ENCODE measurements around the gene CEP164.
A peak's percentile ranks its signal among the peaks of the same experiment; 100 is the strongest.
"Not testable (repeated sequence)": the region's sequence is repeated elsewhere in the genome, so short reads cannot be mapped to it uniquely, and the experiment has no call there.

The CEP164 gene

DNA sequence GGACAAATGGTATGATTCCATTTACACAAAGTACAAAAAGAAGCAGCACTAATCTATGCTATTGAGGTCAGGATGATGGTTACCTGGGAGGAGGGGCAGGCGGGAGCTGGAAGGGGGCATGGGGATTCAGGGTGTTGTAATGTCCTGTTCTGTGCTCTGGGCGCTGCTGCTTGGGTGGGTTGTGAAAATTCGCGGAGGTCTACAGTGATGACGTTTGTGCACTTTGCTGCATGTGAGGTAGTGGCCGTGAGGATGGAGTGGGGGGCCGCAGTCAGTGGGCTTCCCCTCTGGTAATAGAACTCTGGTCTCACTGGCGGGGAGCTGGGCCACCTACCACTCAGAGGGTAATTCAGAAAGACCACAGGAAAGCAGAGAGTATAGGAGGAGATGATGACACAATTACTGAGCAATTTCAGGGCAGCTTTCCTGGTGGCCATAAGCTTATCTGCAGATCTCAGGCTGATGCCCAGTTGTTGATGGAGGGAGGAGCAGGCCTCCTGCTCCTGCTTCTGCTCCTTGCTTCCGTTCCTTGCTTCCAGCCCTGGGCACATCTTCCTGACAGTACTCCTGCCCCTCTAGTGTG is 121.5 kb downstream of the CEP164 start:
- DNase-seq (ENCODE audit: low spot score) = no peak
- peaks cover 4% of the 10 kb centered on the region for H3K27me3 Mint-ChIP-seq (ENCODE audit: low read depth)
- H3K36me3 Mint-ChIP-seq (ENCODE audit: low read depth) = no peaks in the 10 kb centered on the region
- no peak overlapping the region for H3K4me3 Mint-ChIP-seq
- peaks cover 4% of the 10 kb centered on the region for H3K9me3 Mint-ChIP-seq
- H3K4me1 Mint-ChIP-seq (ENCODE audit: low read depth) = no peaks in the 10 kb centered on the region
- no peak overlapping the region for H3K27ac Mint-ChIP-seq

DNA sequence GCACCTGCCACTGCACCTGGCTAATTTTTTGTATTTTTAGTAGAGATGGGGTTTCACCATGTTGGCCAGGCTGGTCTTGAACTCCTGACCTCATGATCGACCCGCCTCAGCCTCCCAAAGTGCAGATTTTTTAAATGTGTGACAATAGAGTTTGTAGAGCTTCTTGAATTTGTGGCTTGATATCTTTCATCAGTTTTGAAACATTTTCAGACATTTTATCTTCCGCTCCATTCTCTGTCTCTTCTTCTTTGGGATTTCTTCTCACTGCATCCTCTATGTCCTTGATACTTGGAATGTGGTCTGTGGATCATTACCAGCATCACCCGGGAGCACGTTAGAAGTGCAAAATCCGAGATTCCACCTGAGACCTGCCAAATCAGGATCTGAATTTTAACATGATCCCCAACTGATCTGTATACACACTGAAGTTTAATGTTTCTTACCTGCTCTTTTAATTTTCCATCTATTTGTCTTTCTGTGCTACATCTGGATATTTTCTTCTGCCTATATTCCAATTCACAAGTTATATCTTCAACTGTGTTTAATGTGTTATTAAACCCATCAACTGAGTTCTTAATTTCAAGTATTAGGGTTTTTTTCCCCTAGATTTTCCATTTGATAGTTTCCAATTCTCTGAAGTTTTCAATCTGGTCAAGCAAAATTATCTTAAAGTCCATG is 126.4 kb downstream of the CEP164 start:
- Mint-ChIP-seq H3K27ac (no peak overlapping the region), H3K36me3 (ENCODE audit: low read depth) (no peaks in the 10 kb centered on the region), H3K27me3 (ENCODE audit: low read depth) (no peaks in the 10 kb centered on the region), H3K9me3 (peaks cover 8% of the 10 kb centered on the region), H3K4me1 (ENCODE audit: low read depth) (no peaks in the 10 kb centered on the region), H3K4me3 (no peak overlapping the region)
- no peak for DNase-seq (ENCODE audit: low spot score)

DNA sequence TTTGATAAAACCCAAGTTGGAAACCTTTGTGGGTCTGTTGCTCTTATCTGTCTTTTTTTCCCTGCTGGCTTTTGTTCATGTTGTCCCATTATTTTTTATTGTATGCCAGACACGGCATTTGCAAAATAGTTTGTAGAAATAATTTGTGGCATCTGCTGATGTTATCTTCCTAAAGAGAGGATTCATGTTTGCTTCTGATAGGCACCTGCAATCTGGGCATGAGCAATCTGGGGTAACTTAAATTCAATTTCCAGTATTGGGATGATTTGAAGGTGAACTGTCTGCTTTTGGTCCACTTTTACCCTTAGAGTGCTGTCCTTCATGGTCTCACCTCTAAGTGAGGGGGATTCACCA is 126.9 kb downstream of the CEP164 start:
- Mint-ChIP-seq H3K27ac (no peak overlapping the region), H3K27me3 (ENCODE audit: low read depth) (no peaks in the 10 kb centered on the region)

DNA sequence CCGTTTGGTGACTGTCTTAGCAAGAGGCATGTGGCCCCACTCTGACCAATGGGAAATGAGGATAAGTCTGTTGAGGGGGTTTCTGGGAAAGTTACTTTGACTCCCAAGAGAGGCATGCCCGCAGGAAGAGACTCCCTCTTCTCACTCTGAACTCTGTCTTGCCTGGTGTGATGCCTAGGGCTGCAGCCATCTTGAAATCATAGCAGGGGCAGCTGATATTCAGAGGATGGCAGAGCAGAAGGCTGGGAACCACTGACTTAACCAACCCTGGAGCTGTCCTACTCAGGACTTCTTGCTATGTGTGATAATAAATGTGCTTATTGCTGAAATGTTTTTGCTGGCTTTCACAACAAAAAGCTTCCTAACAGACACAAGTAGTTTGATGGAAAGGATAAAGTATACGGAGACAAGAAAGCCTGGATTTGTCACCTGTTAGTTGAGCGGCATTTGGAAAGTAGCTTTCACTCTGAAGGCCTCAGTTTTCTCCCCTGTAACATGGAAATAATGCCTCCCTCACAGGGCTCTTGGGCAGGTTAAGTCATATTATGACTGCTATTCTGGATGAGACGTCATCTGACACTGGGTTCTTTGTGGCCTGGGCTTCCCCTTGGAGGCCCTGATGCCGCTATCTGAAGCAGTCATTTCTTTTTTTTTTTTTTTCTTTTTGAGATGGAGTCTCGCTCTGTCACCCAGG is 128.5 kb downstream of the CEP164 start:
- no peak overlapping the region for H3K4me3 Mint-ChIP-seq
- H3K27me3 Mint-ChIP-seq (ENCODE audit: low read depth) = no peaks in the 10 kb centered on the region
- peak; percentile 29 for DNase-seq (ENCODE audit: low spot score)
- peaks cover 8% of the 10 kb centered on the region for H3K9me3 Mint-ChIP-seq
- H3K36me3 Mint-ChIP-seq (ENCODE audit: low read depth) = no peaks in the 10 kb centered on the region
- no peak overlapping the region for H3K27ac Mint-ChIP-seq
- H3K4me1 Mint-ChIP-seq (ENCODE audit: low read depth) = no peaks in the 10 kb centered on the region

More for the DNA sequence above, 126.9 kb downstream of the CEP164 start:
- H3K36me3 Mint-ChIP-seq (ENCODE audit: low read depth) = no peaks in the 10 kb centered on the region
- H3K9me3 Mint-ChIP-seq = peaks cover 8% of the 10 kb centered on the region
- no peak for DNase-seq (ENCODE audit: low spot score)
- no peaks in the 10 kb centered on the region for H3K4me1 Mint-ChIP-seq (ENCODE audit: low read depth)
- no peak overlapping the region for H3K4me3 Mint-ChIP-seq

DNA sequence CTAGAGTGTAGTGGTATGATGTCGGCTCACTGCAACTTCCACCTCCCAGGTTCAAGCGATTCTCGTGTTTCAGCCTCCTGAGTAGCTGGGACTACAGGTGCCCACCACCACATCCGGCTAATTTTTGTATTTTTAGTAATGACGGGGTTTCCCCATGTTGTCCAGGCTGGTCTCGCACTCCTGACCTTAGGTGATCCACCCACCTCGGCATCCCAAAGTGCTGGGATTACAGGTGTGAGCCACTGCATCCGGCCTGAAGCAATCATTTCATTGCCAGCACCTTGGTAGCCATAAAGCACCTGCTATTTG is 129.0 kb downstream of the CEP164 start:
- H3K4me1 Mint-ChIP-seq (ENCODE audit: low read depth); H3K27me3 Mint-ChIP-seq (ENCODE audit: low read depth); H3K27ac Mint-ChIP-seq; DNase-seq (ENCODE audit: low spot score); H3K4me3 Mint-ChIP-seq; H3K36me3 Mint-ChIP-seq (ENCODE audit: low read depth); H3K9me3 Mint-ChIP-seq: not testable (repeated sequence)

DNA sequence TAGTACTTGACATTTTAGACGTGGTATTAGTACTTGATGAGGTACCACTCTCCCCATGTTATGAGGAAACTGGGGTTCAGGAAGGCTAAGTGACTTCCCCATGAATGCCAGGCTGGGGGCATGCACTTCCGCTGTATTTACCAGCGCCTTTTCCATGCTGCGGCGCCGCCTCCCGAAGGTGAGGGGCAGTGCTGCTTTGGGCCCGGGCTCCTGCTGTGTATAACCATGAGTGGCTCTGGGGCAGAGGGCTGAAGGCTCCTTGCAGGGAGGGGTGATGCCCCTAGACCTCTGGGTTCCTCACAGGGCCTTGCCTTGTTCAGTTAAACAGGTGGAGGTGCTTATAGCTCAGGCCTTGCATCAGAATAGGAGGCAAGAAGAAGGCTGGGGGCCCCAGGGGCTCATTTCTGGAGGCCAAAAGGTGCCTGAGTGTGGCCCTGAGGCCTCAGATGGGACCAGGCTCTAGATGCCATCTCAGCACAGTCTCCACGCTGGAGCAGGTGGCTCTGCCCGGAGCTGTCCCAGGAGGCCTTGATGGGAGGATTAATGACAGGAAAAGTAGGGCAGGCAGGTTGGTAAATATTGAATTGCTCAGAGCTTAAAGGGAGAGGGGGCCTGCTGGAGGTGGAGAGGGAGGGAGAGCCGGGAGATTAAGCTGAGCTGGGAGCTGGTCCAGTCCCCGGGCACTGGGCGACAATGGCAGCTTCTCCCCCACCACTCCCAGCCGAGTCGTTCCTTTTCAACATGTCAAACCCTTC is 129.6 kb downstream of the CEP164 start:
- Mint-ChIP-seq H3K4me1 (ENCODE audit: low read depth) (no peaks in the 10 kb centered on the region), H3K27ac (no peak overlapping the region), H3K4me3 (no peak overlapping the region), H3K9me3 (peaks cover 8% of the 10 kb centered on the region), H3K27me3 (ENCODE audit: low read depth) (no peaks in the 10 kb centered on the region), H3K36me3 (ENCODE audit: low read depth) (no peaks in the 10 kb centered on the region)
- no peak for DNase-seq (ENCODE audit: low spot score)

DNA sequence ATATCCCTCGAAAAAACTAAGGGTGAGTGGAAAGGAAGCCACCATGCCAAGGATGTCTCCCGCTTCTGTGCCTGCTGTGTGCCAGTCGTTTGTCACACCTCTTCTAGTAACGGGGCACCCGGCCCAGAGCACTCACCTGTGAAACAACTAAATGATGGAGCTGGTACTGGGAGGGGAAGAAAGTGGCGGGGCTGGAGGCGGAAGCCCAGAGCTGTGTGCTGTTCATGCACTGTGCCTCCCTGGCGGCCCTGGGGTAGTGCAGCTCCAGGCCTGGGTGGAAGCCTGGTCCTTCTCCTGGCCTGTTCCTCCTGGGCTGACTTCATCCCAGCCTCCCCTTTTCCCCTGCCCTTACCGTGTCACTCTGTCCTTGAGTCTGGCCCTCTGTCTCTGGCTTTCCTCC is 130.2 kb downstream of the CEP164 start:
- Mint-ChIP-seq H3K27ac (no peak overlapping the region), H3K36me3 (ENCODE audit: low read depth) (no peaks in the 10 kb centered on the region), H3K4me3 (no peak overlapping the region), H3K4me1 (ENCODE audit: low read depth) (no peaks in the 10 kb centered on the region), H3K9me3 (peaks cover 8% of the 10 kb centered on the region), H3K27me3 (ENCODE audit: low read depth) (no peaks in the 10 kb centered on the region)
- DNase-seq (ENCODE audit: low spot score) = no peak

DNA sequence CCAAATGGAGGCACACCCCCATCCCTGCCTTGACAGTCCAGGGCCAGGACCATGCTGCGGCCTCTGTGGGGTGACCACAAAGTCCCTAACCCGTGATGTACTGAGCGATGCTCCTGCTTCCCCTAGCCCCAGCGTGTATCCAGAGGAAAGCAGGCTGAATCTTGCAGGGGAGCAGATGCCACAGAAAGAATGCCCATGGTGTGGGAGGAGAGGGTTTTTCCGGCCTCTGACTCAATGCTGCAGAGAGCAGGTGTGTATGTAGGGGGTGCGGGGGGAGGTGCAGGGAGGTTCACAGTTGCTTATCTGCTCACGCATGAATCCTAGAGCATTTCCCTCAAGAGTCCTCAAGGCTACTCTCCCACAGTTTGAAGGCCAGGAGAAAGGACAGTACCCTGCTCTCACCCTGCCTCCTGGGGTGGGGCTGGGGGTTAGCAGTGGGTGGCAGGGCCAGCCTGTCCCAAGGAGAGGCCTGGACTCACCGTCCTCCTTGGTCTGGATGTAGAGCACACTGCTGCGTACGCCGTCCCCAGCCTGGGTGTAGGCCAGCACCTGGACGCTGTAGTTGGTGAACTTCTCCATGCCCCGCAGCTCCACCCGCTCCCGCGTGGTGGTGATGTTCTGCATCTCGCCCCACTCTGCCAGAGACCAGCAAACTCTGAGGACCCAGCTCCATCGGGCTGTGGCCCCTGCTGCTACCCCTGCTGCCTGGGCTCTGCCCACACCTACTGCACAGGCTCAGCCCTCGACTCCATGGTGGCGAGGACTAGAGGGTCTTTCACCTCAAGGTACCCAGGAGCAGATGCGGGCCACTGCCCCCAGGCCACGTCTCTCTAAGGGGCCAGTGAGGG is 130.8 kb downstream of the CEP164 start:
- Mint-ChIP-seq H3K36me3 (ENCODE audit: low read depth) (no peaks in the 10 kb centered on the region), H3K27ac (no peak overlapping the region), H3K4me3 (no peak overlapping the region), H3K9me3 (peaks cover 8% of the 10 kb centered on the region), H3K27me3 (ENCODE audit: low read depth) (no peaks in the 10 kb centered on the region), H3K4me1 (ENCODE audit: low read depth) (no peaks in the 10 kb centered on the region)
- DNase-seq (ENCODE audit: low spot score) = no peak

DNA sequence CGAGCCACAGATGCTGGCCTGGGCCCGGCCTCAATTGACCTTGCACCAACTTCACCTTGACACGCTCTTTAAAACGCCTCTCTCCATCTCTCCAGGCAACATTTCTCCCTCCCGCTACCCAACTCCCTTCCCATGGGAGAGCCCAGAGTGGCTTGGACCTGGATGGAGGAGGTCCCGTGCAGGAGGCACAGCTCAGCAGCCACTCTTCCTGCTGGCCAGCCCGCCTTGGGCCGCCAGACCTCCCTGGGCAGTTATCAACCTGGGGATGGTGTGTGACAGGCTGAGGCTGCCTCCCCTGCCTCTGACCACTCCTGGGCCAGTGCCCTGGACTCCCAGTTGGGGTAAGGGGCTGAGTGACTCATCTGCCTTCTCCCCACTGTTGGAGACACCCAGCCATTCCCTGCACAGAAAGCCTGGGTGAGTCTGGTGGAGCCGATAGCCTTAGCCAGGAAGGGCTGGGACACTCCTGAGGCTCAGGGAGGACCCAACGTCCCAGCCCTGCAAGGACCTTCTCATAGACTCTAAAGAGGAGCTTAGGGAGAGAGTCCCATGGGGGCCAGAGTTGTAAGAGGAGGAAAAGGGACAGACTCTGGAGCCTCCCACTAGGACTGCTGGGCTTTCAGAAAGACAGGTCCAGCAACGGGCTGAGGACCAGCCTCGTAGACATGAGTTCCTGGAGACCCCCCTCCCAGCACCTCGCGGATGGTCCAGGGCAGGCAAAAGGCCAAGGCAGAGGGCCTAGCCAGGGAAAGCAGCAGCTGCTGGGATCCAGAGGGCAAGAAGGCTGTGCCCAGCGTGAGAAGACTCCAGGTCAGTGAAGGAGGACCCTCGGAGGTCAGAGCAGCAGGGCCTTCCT is 131.7 kb downstream of the CEP164 start:
- Mint-ChIP-seq H3K36me3 (ENCODE audit: low read depth) (no peaks in the 10 kb centered on the region), H3K4me3 (no peak overlapping the region), H3K4me1 (ENCODE audit: low read depth) (no peaks in the 10 kb centered on the region), H3K9me3 (peaks cover 3% of the 10 kb centered on the region), H3K27me3 (ENCODE audit: low read depth) (no peaks in the 10 kb centered on the region), H3K27ac (no peak overlapping the region)
- DNase-seq (ENCODE audit: low spot score) = no peak

DNA sequence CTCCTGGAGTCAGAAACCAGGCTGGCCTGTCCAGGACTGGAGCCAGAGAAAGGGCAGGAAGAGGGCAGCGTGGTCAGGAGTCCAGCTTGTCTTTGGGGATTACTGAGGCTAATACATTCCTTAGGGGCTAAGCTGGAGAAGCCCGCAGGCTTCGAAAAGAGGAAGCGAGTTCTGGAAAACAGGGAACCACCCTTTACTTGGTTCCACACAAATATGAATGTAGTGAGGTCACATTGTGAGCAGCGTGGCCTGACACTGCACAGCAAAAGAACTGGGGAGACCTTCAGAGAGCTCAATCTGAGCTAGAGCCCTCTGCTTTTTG is 132.3 kb downstream of the CEP164 start:
- Mint-ChIP-seq H3K4me1 (ENCODE audit: low read depth) (no peaks in the 10 kb centered on the region), H3K27me3 (ENCODE audit: low read depth) (no peaks in the 10 kb centered on the region), H3K4me3 (no peak overlapping the region), H3K9me3 (no peaks in the 10 kb centered on the region), H3K36me3 (ENCODE audit: low read depth) (no peaks in the 10 kb centered on the region), H3K27ac (no peak overlapping the region)
- no peak for DNase-seq (ENCODE audit: low spot score)

DNA sequence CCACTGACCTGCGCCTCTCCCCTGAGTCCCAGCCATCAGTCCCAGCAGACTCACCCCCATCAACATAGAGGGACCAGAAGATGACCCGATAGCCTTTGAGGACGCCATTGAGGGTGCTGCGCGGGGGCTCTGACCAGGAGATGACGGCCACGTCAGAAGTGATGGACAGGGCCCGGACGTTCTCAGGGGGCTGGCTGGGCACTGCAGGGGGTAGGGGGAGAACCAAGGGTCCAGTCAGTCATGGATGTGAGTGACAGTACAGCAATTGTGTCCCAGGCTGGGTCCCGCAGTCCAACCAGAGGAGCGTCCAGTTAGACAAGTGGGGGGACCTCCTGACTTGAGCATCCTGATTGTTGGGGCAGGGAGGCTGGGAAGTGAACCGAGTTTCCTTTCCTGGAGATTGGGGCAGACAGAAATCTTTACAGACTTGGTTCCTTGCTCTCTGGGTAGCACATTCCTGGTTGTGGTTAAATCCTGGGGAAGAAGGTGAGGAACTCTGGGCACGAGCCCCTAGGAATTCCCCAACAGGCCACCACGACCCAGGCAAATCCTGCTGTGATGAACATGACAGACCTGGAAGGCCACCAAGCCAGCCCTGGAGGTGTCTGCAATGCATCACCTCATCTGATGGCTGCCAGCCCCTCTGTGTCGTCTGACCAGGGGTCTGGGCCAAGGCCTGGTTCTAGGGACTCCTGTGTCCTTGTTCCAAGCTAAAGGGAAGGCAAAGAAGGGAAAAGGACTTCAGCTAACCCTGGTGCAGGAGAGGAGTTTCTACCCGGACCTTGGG is 133.9 kb downstream of the CEP164 start:
- Mint-ChIP-seq H3K9me3 (no peaks in the 10 kb centered on the region), H3K27me3 (ENCODE audit: low read depth) (no peaks in the 10 kb centered on the region), H3K36me3 (ENCODE audit: low read depth) (no peaks in the 10 kb centered on the region), H3K4me3 (no peak overlapping the region), H3K27ac (no peak overlapping the region), H3K4me1 (ENCODE audit: low read depth) (no peaks in the 10 kb centered on the region)
- no peak for DNase-seq (ENCODE audit: low spot score)

DNA sequence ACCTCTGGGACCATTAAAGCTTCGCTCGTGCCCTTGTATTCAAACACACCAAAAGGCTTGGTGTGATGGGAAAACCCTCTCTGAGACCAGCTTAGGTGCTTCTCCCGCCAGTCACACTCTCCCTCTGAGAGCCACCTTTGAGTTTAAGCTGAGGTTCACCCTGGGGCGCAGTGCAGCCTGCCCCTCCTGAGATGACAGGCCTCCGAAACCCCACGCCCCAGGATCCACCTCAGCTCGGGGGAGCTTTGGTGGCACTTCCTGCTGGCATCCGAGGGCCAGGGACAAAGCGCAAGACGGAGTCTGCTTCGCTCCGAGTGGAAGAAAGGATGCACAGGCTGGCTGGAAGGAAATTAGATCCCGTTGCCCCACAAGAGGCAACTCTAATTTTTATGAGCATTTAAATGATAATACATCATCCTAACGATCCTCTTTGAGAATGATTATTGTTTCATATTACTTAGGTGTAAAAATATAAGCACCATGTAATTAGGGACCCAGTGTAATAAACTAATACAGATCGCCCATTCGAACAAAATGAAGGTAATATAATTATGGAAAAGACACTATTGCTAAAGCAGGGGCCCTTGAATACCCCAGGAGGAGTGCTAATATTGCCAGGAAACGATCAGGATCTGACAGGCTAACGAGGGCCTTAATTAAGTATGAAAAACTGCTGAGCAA is 134.7 kb downstream of the CEP164 start:
- Mint-ChIP-seq H3K27ac (no peak overlapping the region), H3K36me3 (ENCODE audit: low read depth) (no peaks in the 10 kb centered on the region), H3K27me3 (ENCODE audit: low read depth) (no peaks in the 10 kb centered on the region), H3K9me3 (no peaks in the 10 kb centered on the region), H3K4me3 (no peak overlapping the region), H3K4me1 (ENCODE audit: low read depth) (no peaks in the 10 kb centered on the region)
- no peak for DNase-seq (ENCODE audit: low spot score)

All from T-helper 2 cell treated with Interferon-gamma antibody and Interleukin-4, amounts not matched to agents 5 μg/mL and 100 μg/mL, for 36 hours (primary cell).